HL-60/S4 treated with retinoic acid at 250 ng/mL for 4 days and 3 days (cell line): Measurements from ENCODE around the gene CBX1.

ENCODE experiments used
- in situ Hi-C: fragments of 300-500 bp; cut with MboI; formaldehyde crosslinking; loops from 2 replicates; pipeline ENCODE4 v1.7.0; 2022; ENCODE audit warnings: low sequenced_read_pairs

The CBX1 gene

DNA sequence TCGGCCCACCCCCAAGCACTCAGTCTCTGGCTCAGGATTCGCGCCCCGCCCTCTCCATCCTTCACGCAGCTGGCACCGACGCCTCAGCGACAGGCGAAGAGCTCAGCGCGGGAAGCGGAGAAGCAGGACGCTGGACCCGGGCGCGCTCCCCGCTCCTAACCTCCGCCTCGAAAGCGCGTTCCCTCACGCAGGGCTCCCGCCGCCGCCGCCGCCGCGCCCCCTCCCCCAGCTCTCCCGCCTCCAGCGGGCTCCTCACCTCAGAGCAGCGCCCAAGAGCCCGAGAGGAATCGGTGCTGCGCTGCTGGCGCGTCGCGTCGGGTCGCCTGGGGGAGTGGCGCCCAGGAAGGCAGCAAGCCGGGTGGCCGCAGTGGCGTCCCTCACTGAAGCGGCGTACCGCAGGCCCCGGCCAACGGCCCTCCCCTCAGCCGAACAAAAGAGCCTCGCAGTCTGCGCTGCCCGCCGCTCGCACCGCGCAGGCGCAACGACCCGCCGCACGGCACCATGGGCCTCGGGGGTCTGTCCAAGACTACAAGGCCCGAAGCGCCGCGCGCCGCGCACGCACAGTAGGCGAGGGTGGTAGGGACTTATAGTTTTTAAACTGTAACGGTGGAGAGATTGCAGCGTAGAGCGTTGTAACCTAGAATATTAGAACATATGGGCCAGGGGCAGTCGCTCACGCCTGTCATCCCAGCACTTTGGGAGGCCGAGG is at the start of gene CBX1:
Gene CBX1, minus strand, starts transcription at position 467 of the 709 bp plus-strand sequence. CDS start 24,474 bp downstream, outside the sequence.
- in situ Hi-C loops, result no loop called here

DNA sequence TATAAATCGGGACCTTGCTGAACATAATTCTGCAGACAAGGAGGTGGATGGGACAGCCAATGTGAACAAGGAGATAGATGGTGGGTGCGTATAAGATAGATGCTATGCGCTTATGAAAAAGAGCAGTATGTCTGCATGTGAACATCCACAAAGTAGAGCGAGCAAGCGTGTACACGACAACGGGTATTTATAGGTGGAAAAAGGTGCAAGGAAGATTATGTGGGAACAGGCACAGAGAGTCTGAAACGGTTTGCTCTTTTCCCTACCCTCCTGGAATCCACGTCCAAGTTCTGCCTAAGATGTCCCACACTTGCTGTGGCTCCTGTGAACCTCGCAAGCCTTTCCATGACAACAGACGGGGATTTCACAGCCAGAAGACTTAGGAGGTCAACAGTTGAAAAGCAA is 49.3 kb upstream of the CBX1 start:
- in situ Hi-C loops, result no loop called here

DNA sequence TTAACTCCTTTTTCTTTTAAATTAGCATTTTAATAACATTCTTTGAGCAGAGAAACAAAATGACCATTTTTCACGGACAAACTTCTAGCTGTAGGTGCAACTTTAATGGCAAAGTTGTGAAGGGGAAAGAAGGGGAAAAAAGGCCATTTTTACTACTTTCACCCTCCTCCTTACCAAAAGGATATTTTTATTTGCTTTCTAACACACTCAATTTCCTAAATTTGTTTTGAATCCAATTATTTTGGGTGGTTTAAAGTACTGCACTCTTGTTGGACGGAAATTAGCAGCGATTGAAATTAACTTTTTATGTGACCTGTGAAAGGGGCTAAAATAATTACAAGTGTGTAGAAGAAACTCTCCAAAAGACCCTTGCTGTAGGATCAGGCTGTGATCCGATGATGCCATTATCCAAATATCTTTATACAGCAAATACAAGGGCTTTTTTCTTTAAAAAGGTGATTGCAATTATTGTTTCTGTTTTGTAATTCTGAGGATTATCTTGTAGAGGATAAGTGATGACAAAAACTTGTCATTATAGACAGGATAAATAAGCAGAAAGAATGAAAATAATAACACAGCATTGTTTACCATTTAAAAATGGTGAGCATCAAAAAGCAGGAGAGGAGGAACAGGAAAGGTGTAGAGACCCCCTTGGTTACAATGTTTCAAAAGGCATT is 48.6 kb upstream of the CBX1 start:
- in situ Hi-C loops, result no loop called here

DNA sequence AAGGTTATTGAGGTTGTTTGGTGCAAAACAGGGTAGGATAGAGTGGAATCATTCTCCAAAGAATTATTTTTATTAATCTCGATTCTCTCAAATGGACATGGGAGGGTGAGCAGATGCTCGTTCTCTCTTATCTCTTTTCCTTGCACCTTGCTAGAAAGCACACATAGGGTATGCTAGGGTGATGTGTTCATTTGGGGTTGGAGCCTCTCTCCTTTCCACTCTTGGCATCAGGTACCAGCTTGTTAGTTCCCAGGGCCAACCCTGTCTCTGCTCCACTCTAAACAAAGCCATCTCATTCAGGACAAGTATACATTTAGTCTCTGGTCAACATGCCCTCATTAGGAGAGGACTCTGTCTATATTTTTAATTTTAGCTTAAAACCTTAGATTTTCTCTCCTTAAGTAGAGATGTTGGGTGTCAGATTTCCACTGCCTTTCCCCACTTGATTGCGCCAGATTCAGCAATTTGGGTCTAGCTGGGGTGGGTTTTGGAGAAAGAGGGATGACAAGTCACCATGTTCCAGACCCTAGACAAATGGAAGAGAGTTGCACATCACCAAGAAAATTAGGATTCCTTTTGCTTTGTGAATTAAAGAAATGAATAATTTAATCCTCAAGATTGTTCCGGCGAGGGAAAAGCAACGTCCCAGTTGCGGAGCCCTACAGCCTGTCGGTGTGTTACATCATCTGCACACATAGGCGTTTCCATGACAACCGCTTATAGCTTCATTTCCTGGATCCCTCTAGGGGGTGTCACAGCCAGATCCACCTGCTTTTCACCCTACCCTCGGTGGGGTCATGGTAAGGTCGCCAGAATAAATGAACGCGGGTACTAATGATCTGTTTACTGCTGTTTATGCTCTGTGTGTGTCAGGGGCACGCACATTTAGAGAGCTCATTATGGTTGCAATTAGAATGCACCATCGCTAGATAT is 47.8 kb upstream of the CBX1 start:
- in situ Hi-C loops, result no loop called here

DNA sequence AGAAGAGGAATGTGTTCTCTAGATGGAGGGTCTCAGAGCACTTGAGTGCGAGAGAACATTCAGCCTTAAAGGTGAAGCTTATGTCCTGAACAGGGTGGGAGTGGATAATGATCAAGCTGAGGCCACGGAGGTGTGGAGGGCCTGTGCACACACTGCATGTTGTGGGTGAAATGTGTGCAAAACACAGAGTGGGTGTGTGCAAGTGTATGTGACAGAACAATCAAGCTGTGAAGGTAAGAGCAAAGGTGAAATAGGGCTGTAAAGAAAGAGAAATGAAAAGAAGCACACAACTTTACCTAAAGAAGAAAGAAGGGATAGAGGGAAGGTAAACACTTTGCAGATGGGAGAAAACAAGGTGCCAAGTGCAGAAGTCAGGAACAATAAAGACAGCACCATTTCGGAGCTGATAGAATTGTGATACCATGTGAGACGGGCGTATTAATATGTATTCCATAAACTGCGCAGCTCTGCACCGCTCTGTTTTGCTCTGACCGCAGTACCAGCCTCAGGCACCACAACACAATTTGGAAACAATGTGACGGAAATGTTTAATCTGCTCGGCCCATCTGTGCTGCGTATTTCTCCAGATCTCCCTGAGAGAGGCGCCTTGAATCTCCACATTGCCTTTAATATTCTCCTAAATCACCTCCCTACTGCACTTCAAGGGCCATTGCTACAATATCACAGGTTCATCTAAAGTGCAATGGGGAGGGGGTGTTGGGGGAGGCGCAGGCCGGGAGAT is 46.9 kb upstream of the CBX1 start:
- in situ Hi-C loops, result no loop called here

DNA sequence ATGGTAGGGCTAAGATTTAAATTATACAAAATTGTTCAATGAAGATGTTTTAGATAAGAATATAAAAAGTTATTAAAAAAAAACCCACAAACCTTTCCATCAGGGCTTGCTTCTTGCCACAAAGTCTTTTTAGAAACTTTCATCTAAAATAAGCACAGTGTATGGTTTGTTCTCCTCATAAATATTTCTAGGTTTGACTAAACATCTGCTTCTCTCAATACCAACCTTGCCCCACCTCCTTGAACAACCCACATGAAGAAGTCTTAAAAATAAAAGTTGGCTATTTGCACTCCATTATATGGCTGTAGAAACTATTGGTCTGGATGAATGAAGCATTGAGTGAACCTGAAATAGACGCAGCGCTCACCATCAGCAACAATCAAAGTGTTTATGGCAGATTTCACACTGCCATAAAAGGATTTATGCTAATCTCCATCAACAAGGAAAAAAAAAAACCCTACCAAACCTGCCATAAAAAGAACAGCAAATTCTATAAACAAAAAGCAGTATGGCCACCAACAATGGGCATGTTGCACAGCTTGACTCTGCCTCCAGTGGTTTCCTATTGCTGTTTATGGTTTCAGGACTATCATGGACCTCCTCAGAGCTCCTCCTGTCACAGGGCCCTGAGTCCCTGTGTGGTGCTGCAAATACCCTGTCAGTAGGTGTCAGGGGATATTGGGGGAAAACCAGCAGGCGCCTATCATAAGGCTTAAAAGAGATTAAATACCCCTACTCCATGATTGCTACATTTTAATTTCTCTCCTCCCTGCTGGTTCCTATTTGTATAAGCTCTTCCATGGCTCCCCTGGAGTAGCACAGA is 43.9 kb upstream of the CBX1 start:
- in situ Hi-C loops, result no loop called here

DNA sequence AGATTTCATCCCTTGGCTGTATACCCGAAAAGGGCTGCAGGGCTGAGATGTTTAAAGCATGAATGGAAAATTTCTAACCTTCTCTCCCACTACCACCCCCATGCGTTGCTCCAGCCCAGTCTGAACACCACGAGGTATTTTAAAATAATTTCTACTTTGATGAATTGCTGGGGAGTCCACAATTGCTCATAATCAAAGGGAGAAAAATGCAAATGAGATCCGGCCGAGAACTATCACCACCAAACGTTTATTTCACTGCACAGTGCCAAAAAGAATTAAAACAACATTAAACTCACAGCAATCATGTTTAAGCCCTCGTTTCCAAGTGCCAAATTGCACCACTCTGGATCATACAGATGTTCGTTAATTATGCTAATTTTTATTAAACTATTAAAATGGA is 43.0 kb upstream of the CBX1 start:
- in situ Hi-C loops, result no loop called here

DNA sequence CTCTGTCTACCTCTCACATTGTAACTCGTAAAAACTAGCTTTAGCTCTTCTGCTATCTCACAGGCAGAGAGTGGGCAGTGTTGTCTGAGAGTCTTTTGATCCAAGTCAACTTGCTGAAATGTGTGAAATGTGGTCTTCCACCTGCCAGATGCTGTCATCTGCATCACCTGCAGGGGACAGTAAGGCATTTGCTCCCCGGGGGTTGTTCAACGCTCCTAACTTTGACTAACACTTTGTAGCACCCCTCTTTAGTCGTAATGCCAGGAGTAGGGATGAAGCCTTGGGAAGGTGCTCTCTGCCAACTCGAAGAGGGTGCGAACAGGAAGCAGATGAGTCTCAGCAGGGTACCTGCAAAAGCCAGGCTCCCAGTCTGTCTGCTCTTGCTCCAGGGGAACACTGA is 42.4 kb upstream of the CBX1 start:
- in situ Hi-C loops, result no loop called here

DNA sequence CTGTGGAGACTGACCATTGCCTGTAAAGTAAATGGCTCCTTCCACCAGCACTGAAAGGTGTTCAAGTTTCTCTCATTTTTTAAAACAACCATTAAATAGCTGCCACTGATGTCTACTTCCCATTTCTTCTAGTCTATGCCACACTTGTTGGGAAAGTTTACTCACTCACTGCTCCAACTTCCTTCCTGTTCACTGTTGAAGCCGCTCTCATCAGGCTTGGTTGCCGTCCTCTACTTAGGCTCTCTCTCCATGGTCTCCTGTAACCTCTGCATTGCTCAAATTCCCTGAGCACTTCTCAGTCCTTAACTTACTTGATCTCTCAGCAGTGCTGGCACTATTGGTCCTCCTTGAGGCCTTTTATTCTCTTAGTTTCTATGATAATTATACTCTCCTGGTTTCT is 38.7 kb upstream of the CBX1 start:
- in situ Hi-C loops, result loop anchor here (10.0 kb wide), 1 partner anchor 105 kb away; the partner anchor contains the start of gene COPZ2

DNA sequence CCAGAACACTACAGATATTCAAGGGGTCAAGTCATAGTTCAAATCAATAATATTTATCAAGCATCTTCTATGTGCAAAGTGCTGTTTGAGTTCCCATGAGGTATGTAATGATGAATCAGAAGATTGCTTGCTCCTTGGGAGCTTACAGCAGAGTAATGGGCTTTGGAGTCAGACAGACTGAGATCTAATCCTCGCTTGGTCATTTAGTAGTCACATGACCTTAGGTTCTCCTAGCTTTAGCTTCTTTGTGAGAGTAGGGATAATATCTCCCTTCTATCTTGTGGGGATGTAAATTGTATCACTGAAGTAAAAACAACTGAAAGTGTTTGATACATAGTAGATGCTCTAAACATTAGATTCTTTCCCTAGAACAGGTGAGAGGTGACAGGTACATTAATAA is 36.4 kb upstream of the CBX1 start:
- in situ Hi-C loops, result loop anchor here (10.0 kb wide), 1 partner anchor 103 kb away; the partner anchor contains the start of gene COPZ2

DNA sequence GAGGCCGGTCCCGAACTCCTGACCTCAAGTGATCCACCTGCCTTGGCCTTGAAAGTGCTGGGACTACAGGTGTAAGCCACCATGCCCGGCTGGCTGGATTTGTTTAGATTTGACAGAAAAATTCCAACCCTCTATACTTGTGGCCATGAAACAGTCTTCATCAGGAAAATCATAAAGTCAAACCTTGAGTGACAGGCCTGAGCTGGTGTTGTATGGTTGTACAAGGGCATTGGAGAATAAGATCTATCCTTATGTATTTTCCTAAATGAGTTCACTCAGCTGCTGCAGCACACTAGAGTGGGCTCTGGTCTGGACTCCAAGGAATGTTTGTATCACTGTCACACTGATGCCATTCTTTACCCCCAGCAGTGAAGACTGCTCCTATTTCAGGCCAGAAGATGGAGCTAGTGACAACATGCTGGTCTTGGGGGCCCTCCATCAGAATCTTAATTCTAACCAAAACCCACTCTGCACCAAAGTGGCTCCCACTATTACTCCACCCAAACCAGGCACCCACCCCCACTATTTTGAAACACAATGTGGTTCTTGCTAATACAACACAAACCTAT is 33.7 kb upstream of the CBX1 start:
- in situ Hi-C loops, result loop anchor here (10.0 kb wide), 1 partner anchor 100 kb away; the partner anchor contains the start of gene COPZ2

DNA sequence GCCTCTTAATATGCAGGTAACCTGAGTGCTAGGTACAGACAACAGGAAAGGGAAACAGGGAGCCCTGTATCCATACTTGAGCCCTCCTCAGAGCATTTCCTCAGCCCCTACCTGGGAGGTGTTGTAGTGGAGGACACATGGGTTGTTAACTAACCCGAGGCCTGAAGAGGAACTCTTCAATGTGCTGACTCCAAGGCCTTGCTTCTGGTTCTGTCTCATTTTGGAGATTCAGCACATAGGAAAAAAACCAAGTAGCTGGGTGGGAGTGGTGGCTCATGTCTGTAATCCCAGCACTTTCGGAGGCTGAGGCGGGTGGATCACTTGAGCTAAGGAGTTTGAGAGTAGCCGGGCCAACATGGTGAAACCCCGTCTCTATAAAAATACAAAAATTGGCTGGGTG is 31.1 kb upstream of the CBX1 start:
- in situ Hi-C loops, result loop anchor here (10.0 kb wide), 1 partner anchor 98 kb away; the partner anchor contains the start of gene COPZ2

DNA sequence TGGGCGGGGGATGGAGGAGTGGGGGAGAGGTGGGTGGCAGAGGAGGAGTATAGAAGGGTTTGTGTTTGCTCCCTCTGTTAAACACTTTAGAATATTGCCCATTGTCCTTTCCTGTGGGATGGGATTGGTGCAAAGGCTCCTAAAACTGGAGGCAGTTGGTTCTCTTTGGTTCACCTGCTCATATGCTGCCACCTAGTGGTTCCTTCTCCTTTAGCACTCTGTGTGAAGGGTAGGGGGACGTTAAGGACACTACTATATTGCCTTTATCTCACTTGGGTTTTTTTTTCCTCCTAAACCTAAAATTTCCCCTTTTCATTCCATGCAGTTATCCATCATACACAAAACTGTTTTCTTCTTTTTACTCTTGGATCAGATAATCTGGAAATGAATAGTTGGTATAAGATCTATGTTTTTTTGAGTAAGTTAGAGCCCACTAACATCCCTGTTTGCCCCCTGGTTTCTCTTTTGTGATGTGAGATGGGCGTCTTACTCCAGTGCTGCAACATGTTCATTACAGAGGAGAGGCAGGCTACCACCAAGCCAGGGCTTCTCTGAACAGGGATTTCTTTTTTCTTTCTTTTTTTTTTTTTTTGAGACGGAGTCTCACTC is 30.0 kb upstream of the CBX1 start:
- in situ Hi-C loops, result loop anchor here (10.0 kb wide), 1 partner anchor 97 kb away; the partner anchor contains the start of gene COPZ2

DNA sequence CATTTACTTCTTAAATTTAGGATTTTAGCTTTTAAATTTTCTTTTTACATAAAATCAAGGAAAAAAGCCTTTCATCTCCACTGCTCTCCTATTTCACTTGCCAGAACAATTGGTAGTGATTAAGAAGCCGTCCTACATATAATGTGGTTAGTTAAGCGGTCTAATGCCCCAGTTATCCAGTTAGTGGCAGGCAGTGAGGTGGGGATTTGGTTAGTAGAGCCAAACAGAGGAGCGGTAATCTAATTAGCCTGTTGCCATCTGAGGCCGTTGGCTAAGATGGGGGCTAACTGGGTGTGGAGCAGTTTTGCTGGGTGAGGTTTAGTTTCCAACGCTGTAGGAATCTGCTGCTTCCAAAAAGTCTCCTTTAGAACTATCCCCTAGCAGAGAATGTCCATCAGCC is 28.7 kb upstream of the CBX1 start:
- in situ Hi-C loops, result loop anchor here (10.0 kb wide), 1 partner anchor 95 kb away; the partner anchor contains the start of gene COPZ2

DNA sequence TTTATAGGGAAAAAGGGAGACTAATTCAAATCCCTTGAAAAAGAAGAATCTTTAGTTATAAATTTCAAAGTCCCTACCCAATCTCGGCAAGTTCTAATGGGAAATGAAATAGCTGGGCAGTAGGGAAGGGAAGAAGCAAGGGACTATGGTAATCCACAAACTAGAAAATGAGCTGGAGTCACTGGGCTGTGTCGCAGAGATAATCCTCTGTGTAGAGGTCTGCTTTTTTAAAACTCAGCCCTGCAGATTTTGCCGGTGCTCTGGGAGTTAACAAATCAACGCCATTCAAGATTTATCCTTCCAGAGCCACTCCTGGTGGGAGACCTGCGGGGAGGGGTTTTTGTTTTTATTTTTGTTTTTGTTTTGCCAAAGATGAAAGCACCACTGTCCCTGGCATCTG is 27.1 kb upstream of the CBX1 start:
- in situ Hi-C loops, result no loop called here

DNA sequence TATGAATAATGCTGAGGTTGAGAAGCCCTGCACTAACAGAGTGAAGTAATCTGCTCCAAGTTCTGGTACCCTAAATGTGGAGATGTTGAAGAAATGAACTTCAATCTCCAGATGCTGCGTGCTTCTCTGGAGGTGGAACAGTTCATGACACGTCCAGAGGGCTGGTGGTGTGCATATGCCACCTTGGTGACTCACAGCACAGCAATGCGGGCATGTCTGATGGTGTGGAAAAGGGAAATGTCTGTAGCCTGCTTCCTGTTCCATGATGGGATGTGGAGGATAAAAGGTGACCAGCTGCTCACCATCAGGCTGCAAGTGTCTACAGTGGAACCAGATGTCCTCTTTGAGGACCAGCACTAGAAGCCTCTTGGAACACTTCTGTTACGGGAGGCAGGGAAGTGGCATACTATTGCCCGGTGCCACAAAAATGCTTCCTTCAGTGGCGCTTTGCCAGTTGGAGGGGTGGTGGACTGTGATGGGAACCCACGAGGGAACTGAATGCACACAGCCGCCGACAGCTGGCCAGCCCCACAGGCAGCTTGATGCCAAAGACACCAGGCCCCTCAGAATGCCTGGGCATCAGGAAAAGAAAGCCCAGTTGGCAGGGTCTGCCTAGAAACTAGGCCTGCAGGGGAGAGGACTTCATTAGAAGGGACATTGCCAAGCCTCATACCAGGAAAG is 26.2 kb upstream of the CBX1 start:
- in situ Hi-C loops, result no loop called here

DNA sequence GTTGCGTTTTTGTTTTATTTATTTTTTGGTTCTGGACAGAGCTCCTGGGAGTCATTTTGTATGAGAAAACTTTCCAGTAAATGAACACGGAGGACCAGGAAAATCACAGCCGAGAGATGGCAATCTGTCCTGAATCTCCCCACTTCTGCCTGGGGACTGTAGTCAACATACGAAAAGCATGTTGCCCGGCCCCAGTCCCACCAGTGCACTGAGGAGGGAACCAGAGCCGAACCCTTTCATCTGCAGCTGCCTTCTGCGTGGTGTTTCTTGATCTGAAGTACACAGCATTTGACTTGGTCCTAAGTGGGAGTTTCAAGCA is 25.2 kb upstream of the CBX1 start:
- in situ Hi-C loops, result no loop called here

DNA sequence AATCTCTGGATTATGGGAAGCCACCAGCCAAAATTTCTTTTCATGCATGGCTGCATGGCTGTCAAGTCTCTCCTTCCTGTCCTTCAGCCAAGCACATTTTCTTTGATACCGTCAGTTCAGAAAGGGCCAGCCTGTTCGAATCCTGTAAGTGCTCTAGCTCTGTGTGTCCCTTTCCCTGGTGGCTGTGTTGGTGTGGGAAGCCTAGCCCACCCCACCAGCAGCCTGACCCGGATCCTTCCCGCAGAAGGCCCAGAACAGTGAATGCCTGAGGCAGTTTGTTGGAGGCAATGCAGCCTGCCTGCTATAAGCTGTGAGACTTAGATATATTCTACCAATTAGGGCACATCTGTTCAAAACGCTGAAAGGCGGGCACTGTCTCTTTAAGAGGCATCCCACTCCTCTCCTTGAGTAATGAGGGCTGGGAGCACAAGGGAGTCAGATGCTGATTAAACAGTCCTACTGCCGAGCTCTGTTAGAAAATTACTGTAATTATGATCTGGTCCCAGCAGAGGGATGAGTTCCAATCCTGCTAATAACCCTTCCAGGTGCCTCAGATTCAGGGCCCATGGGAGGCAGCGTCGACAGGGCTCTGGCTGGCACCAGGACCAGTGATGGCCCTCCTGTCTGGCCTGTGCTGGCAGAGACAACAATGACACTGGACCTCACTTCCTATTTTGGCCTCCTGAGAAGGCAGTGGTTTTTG is 24.7 kb upstream of the CBX1 start:
- in situ Hi-C loops, result no loop called here
